Epithelial cell of esophagus (primary cell): ENCODE results near the gene ABHD12B.

Source experiments
- DNase-seq: peaks from one replicate; pipeline ENCODE4 v3.0.0; 2010; ENCODE audit warnings: low read depth
- H3K4me3 ChIP-seq: 2 replicates; pipeline ENCODE4 v1.5.1; 2011; ENCODE audit warnings: mild to moderate bottlenecking, low read length, control low read depth
- CTCF ChIP-seq: IDR thresholded peaks from 2 replicates; pipeline ENCODE4 v1.5.1; 2011; ENCODE audit warnings: low read depth, mild to moderate bottlenecking, low read length, control low read depth, inconsistent platforms; ENCODE audit not compliant: insufficient read depth; ENCODE audit errors: missing control alignments

ABHD12B gene

GRCh38 chr14:50839048-50839447 is 32.8 kb upstream of the ABHD12B start:
- no peak for TF ChIP-seq CTCF
- peak; percentile 28 for DNase-seq
- H3K4me3 ChIP-seq = no peak overlapping the region

GRCh38 chr14:50839691-50840090 is 32.2 kb upstream of the ABHD12B start:
- H3K4me3 ChIP-seq = no peak overlapping the region
- no peak for DNase-seq
- TF ChIP-seq CTCF = no peak

- no peak for DNase-seq
- TF ChIP-seq CTCF = no peak
These were observed 27.5 kb upstream of the ABHD12B start for GRCh38 chr14:50844391-50844790.

GRCh38 chr14:50845166-50845565 is 26.7 kb upstream of the ABHD12B start:
- DNase-seq = no peak
- no peak overlapping the region for H3K4me3 ChIP-seq
- no peak for TF ChIP-seq CTCF

More at GRCh38 chr14:50844391-50844790, 27.5 kb upstream of the ABHD12B start:
- H3K4me3 ChIP-seq = no peak overlapping the region

- no peak overlapping the region for H3K4me3 ChIP-seq
- no peak for TF ChIP-seq CTCF
- peak; percentile 56 for DNase-seq
These were observed 25.5 kb upstream of the ABHD12B start for GRCh38 chr14:50846226-50846880.

GRCh38 chr14:50853891-50854290 is 18.0 kb upstream of the ABHD12B start:
- H3K4me3 ChIP-seq = no peak overlapping the region
- TF ChIP-seq CTCF = no peak
- DNase-seq = no peak

GRCh38 chr14:50854521-50854920 is 17.3 kb upstream of the ABHD12B start:
- no peak for TF ChIP-seq CTCF
- DNase-seq = no peak
- no peak overlapping the region for H3K4me3 ChIP-seq
